Natural killer cell (primary cell): ENCODE data around the gene ZNF845. TPM values are rescaled to one million over a fixed set of nuclear protein-coding genes. Genes with fewer than 3 reads are reported as not detected.
"Not testable (repeated sequence)": the region's sequence is repeated elsewhere in the genome, so short reads cannot be mapped to it uniquely, and the experiment has no call there.

ENCODE experiments used
- ATAC-seq, 3 donors: fragments of 150-1000 bp in 2 of 3; fragments of 200-7000 bp in 1 of 3; cut with Tn5 transposase; 1 replicate in 1 of 3; 2 replicates in 2 of 3; pipeline ENCODE4 v1.10.0; 2021; ENCODE audit warnings: mild to moderate bottlenecking in 2 of 3, moderate library complexity in 2 of 3
- DNase-seq, 2 donors: peaks; one replicate each; pipeline versions ENCODE4 v3.0.0 to v3.0.0-alpha.2; 2013 to 2021; ENCODE audit warnings: mixed read lengths in 1 of 2
- H3K27ac ChIP-seq: one replicate; pipeline ENCODE4 v1.5.1; 2013; ENCODE audit warnings: mild to moderate bottlenecking, low read length
- H3K27me3 ChIP-seq: one replicate; pipeline ENCODE4 v1.6.1; 2013; ENCODE audit warnings: low read length; ENCODE audit not compliant: control insufficient read depth, insufficient read depth
- H3K36me3 ChIP-seq: one replicate; pipeline ENCODE4 v1.6.1; 2013; ENCODE audit warnings: low read length; ENCODE audit not compliant: control insufficient read depth, insufficient read depth
- H3K4me1 ChIP-seq: one replicate; pipeline ENCODE4 v1.6.1; 2013; ENCODE audit warnings: low read length; ENCODE audit not compliant: control insufficient read depth, insufficient read depth
- H3K4me3 ChIP-seq: one replicate; pipeline ENCODE4 v1.5.1; 2013; ENCODE audit warnings: low read length
- H3K9me3 ChIP-seq: one replicate; pipeline ENCODE4 v1.6.1; 2013; ENCODE audit warnings: low read length; ENCODE audit not compliant: control insufficient read depth, insufficient read depth
- H3K27ac Mint-ChIP-seq, 2 donors: one replicate each; pipeline ENCODE4 v1.8.0; 2022; ENCODE audit warnings: mild to moderate bottlenecking in 2 of 2, mixed read lengths in 2 of 2, moderate library complexity in 1 of 2
- H3K27me3 Mint-ChIP-seq, 2 donors: one replicate each; pipeline ENCODE4 v1.8.0; 2022; ENCODE audit warnings: low read depth in 2 of 2, mixed read lengths in 2 of 2
- H3K36me3 Mint-ChIP-seq: one replicate; pipeline ENCODE4 v1.8.0; 2022; ENCODE audit warnings: mixed read lengths
- H3K4me1 Mint-ChIP-seq, 2 donors: one replicate each; pipeline ENCODE4 v1.8.0; 2022; ENCODE audit warnings: mixed read lengths in 2 of 2
- H3K4me3 Mint-ChIP-seq: one replicate; pipeline ENCODE4 v1.8.0; 2022; ENCODE audit warnings: mild to moderate bottlenecking, moderate library complexity, mixed read lengths
- H3K9me3 Mint-ChIP-seq, 2 donors: one replicate each; pipeline ENCODE4 v1.8.0; 2022; ENCODE audit warnings: mixed read lengths in 2 of 2
- CTCF ChIP-seq: fragments of 200-600 bp; IDR thresholded peaks from one replicate; pipeline ENCODE4 v1.8.0; 2022; ENCODE audit warnings: antibody characterized with exemption
- WGBS: methylation state at CpG from one replicate; pipeline ENCODE4 v1.1.7; 2013; ENCODE audit warnings: missing lambda C conversion rate; ENCODE audit not compliant: insufficient coverage; 5-methylcytosine and 5-hydroxymethylcytosine counted together
- intact Hi-C: fragments of 100-400 bp; cut with micrococcal nuclease; formaldehyde crosslinking; loops from one replicate; pipeline ENCODE4 v1.14.2; 2022
- total RNA-seq, 4 donors: library from RNA; stranded (reverse); fragments of 120-200 nt in 1 of 4; gene quantifications; one replicate each; pipeline versions ENCODE4 v1.2.3 to v1.2.4, GENCODE V29; 2013 to 2022

Gene ZNF845
- total RNA-seq, 3 donors from 2014 or later (not counting 1 experiment from before 2014, with no cell fraction given): 8.7 to 13.2 (median 9.0) TPM

GRCh38 chr19:53396525-53396868 lies 62.9 kb downstream of the ZNF845 start:
- peaks cover 15% of the 10 kb centered on the region for H3K36me3 ChIP-seq
- H3K36me3 Mint-ChIP-seq: peaks cover 8% of the 10 kb centered on the region
- peaks cover 9% of the 10 kb centered on the region for H3K9me3 ChIP-seq
- H3K27me3 ChIP-seq: no peaks in the 10 kb centered on the region
- peaks cover 19% of the 10 kb centered on the region in 2 donors for H3K4me1 Mint-ChIP-seq
- peak overlapping the region; percentile 97 for H3K4me3 Mint-ChIP-seq
- H3K27ac Mint-ChIP-seq: peak overlapping the region; percentile 90 to 93
- DNase-seq (no peak), ATAC-seq (no peak)
- peaks cover 16% of the 10 kb centered on the region for H3K4me1 ChIP-seq
- no peaks in the 10 kb centered on the region for H3K27me3 Mint-ChIP-seq
- no peak overlapping the region for H3K4me3 ChIP-seq
- intact Hi-C loops: loop anchor here (10.0 kb wide), 1 partner anchor 202 kb away; the partner anchor contains the start of gene ZNF665
- no peak for TF ChIP-seq CTCF
- no peaks in the 10 kb centered on the region for H3K9me3 Mint-ChIP-seq
- 17% methylated on average over 1 of the region's 1 CpG for WGBS
- no peak overlapping the region for H3K27ac ChIP-seq

- DNase-seq, H3K4me3 Mint-ChIP-seq, H3K4me3 ChIP-seq, H3K27me3 Mint-ChIP-seq, H3K9me3 Mint-ChIP-seq, H3K27me3 ChIP-seq, ATAC-seq, H3K27ac Mint-ChIP-seq, H3K27ac ChIP-seq: not testable (repeated sequence)
- 100% methylated on average over 1 of the region's 1 CpG for WGBS
- H3K36me3 Mint-ChIP-seq: peaks cover 15% of the 10 kb centered on the region
- Histone ChIP-seq H3K4me1 (peaks cover 16% of the 10 kb centered on the region), H3K9me3 (peaks cover 17% of the 10 kb centered on the region), H3K36me3 (peaks cover 24% of the 10 kb centered on the region)
- intact Hi-C loops: loop anchor here (10.0 kb wide), 1 partner anchor 203 kb away; the partner anchor contains the start of gene ZNF665
- peaks cover 19% of the 10 kb centered on the region in 2 donors for H3K4me1 Mint-ChIP-seq
These were observed 64.4 kb downstream of the ZNF845 start for GRCh38 chr19:53397918-53398317.

Other genes starting within 250 kb of the ZNF845 start
- 10 to 100 TPM; 43.9 to 54.9 (median 54.7) TPM for gene ZNF160, start 230.3 kb upstream of the ZNF845 start, total RNA-seq
- gene ZNF415, start 200.8 kb upstream of the ZNF845 start, total RNA-seq: 1 to 10 TPM; 1.3 to 3.1 (median 1.7) TPM
- gene ZNF347, start 174.7 kb upstream of the ZNF845 start, total RNA-seq: 1 to 10 TPM; 5.8 to 10.0 (median 9.2) TPM
- gene ZNF665, start 140.4 kb upstream of the ZNF845 start, total RNA-seq: 1 to 10 TPM; 3.4 to 5.3 (median 4.9) TPM
- gene ZNF677, start 78.9 kb upstream of the ZNF845 start, total RNA-seq: 10 to 100 TPM; 16.4 to 19.8 (median 18.4) TPM
- not detected for gene VN1R2, start 75.5 kb upstream of the ZNF845 start, total RNA-seq
- not detected for gene VN1R4, start 66.0 kb upstream of the ZNF845 start, total RNA-seq
- gene ZNF525, start 32.0 kb downstream of the ZNF845 start, total RNA-seq: 10 to 100 TPM; 20.7 to 27.0 (median 21.8) TPM
- gene ZNF765, start 61.4 kb downstream of the ZNF845 start, total RNA-seq: 10 to 100 TPM in 2 of 3 donors, 1 to 10 TPM in 1; 8.5 to 16.4 (median 11.8) TPM
- 1 to 10 TPM; 6.8 to 8.9 (median 8.5) TPM for gene ZNF761, start 98.2 kb downstream of the ZNF845 start, total RNA-seq
- 1 to 10 TPM; 2.5 to 5.0 (median 3.1) TPM for gene ZNF813, start 134.0 kb downstream of the ZNF845 start, total RNA-seq
- gene ZNF331, start 204.4 kb downstream of the ZNF845 start, total RNA-seq: 100 to 1,000 TPM; 153 to 245 (median 204) TPM